NCI-H1930 (cell line): ENCODE data around the gene TNRC18.
"Not testable (repeated sequence)": the region's sequence is repeated elsewhere in the genome, so short reads cannot be mapped to it uniquely, and the experiment has no call there.

Source experiments
- DNase-seq, 2 experiments: peaks; one replicate each; lab custom pipeline; 2025; lab: John Stamatoyannopoulos, UW

The TNRC18 gene

DNA sequence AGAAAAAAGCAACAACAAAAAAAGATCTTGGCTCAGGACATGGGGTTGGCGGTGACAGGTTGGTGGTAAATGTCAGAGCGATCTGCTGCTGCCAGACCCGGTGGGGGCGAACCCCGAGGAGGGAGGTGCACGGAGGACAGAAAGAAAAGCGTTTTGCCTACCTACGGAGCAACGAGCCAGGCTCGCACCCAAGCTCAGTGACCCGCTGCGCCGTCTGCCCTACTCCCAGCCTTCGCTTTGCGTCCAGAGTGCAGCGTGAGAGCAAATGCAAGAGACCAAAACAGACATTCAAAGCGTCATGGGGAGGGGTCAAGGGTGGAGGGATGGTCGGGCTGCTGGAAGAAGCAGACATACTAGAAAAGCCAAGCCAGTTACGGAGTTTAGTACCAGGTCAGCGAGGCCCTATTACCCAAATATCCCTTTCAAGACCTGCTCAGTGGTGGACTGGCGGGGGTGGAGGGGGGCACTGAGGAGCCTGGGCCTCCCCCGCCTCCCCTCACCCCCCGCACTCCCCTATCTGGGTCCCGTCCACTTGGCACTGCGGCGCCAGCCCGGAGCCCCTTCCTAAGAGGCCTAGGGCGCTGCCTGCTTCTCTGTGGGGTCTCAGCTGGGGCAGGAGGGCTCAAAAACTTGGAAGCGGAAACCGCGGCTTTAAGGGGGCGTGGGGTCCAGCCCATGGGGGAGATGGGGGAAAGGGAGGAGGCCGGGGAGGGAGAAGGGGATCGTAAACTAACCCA is 74.0 kb downstream of the TNRC18 start:
- DNase-seq: no peak

DNA sequence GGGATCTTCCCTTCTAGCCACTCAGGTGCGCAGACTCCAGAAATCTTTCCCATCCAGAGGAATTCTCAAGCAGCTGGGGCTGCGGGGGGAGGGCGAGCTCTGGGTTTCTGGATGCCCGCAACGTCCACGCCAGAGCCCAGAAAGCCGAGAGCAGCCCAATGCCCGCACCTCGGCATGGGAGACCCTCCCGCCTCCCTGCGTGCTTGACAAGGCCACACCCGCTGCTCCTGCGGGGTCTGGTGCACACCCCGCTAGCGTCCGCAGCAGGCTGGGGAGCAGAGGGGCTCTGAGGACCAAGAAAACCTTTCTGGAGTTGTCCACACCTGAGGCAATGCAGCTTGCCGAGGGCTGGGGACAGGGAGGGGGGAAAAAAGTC is 74.6 kb downstream of the TNRC18 start:
- DNase-seq: no peak

DNA sequence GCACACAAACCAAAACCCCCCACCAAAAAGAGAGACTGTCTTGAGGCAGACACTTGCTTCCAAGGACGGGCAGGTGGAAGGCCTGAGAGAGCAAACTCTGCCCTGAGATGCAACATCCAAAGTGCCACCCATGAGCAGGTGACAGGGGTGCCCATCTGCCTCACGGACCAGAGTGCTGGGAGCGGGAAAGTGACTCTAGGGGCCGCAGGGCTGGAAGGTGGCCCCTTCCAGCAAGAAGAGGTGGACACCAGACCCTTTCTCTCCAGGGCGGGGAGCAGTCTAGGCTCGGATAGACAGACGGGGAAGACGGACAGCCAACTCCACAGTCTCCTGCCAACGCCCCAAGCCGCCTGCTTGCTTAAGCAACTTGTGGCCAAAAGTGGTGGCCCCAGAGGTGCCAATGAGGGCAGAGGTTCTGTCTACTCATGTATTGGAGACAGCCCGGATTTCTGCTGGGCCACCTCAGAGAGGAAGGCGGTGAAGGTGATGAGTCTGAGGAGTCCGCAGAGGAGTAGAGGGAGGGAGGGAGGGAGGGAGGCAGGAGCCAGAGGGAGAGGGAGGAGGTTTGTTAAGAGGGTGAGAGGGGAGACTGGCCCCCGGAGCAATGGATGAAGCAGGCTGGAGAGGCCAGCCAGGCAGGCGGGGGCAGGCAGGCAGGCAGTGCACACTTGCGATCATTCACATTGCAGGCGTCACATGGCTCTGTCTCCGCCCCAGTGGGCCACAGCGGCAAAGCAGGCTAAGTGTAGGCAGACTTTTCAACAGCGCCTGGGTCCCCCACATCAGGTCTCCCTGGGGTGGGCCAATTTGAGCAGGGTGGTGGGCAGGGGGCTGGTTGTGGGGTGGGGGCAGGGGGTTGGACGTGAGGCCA is 75.3 kb downstream of the TNRC18 start:
- no peak for DNase-seq

GRCh38 chr7:5345671-5346070 is 78.0 kb downstream of the TNRC18 start:
- DNase-seq: no peak

DNA sequence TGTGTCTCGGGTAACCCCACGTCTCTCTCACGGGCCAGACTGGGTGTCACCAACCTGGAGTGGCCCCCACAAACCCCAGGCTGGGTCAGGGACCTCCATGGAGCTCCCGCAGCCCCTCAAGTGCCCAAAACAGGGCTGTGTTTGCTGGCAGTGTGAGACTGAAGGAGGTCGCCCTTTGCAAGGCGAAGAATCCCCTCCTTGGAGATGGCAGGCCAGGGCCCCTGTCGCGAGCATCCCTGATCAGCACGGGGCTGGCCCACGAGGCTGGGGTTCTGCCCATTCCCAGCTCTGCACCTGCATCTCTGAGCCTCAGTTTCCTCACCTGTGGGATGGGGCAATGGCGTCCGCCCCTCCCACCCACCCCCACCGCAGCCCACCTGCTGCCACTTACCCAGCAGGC is 78.5 kb downstream of the TNRC18 start:
- DNase-seq: no peak

GRCh38 chr7:5344342-5344741 is 79.3 kb downstream of the TNRC18 start:
- DNase-seq: no peak

DNA sequence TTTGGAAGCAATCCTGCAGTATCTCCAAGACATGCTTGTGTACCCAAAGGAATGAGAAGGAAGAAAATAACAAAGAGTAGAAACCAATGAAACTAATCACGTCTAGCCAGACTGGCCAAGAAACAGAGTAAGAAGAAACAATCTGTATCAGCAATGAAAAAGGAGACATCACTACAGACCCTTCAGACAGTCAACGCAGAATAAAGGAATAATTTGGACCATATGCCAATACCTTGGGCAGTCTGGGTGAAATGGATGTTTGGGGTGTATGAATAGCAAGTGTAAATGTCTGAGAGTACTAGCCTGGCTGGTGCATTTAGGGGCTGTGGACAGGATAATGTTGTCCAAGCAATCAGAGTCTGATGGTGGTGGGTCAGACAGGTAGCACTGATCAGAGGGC is 79.8 kb downstream of the TNRC18 start:
- DNase-seq: no peak

DNA sequence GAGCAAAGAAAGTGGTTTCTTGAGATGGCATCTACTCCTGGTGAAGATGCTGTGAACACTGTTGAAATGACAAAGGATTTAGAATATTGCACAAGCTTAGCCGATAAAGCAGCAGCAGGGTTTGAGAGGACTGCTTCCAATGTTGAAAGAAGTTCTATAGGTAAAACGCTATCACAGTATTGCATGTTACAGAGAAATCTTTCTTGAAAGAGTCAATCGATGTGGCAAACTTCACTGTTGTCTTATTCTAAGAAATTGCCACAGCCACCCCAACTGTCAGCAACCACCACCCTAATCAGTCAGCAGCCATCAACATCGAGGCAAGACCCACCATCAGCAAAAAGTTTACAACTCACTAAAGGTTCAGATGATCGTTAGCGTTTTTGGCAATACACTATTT is 81.0 kb downstream of the TNRC18 start:
- DNase-seq: no peak

GRCh38 chr7:5339955-5340354 is 83.7 kb downstream of the TNRC18 start:
- no peak for DNase-seq

DNA sequence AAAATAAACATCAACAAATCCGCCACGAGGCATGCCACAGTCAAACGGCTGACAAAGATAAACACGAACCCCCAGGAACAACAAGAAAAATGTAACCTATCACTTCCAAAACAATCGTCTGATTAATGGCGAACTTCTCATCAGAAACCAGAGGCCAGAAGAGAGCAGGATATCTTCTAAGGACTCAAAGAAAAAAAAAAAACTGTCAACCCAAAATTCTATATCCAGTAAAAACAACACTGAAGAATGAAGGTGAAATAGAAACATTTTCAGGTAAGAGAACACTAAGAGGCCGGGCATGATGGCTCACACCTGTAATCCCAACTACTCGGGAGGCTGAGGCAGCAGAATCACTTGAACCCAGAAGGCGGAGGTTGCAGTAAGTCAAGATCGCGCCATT is 86.6 kb downstream of the TNRC18 start:
- no peak for DNase-seq

DNA sequence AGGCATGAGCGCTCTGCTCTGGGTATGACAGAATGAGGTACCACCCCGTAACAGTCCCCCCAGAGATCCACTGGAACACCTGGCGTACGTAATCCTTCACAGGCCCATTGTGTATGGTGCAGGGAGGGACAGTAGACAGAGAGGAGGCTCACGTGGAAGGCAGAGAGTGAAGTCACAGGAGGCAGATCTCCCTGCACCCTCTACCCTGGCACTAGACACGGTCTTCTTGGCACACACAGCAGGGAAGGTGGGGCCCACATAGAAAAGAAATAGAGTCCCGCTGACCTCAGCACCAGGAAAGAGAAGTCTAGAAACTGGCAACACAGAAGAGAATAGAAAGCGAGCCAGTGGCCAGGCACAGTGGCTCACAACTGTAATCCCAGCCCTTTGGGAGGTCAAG is 89.0 kb downstream of the TNRC18 start:
- DNase-seq: no peak

- no peak for DNase-seq
Observed at GRCh38 chr7:5333121-5334045, 90.3 kb downstream of the TNRC18 start.

DNA sequence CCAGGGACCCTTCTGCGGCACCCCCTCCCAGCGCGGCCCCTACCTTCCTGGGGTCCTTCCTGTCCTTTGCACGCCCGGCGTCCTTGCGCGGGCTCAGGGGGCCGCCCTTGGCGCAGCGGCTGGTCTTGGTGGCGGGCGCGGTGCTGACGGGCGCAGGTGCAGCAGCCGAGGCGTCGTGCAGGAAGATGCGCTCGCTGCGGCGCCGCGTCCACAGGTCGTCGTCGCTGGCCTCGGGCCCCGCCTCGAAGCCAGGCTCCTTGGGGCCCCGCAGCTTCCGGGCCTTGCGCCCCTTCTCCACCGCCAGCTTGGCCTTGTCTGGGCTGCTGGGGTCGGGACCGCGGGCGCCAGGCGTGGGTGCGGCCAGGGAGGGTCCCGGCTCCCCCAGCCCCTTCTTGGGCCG is 91.1 kb downstream of the TNRC18 start:
- DNase-seq: no peak

GRCh38 chr7:5330288-5330687 is 93.3 kb downstream of the TNRC18 start:
- DNase-seq: no peak

GRCh38 chr7:5324961-5325360 is 98.7 kb downstream of the TNRC18 start:
- no peak for DNase-seq

DNA sequence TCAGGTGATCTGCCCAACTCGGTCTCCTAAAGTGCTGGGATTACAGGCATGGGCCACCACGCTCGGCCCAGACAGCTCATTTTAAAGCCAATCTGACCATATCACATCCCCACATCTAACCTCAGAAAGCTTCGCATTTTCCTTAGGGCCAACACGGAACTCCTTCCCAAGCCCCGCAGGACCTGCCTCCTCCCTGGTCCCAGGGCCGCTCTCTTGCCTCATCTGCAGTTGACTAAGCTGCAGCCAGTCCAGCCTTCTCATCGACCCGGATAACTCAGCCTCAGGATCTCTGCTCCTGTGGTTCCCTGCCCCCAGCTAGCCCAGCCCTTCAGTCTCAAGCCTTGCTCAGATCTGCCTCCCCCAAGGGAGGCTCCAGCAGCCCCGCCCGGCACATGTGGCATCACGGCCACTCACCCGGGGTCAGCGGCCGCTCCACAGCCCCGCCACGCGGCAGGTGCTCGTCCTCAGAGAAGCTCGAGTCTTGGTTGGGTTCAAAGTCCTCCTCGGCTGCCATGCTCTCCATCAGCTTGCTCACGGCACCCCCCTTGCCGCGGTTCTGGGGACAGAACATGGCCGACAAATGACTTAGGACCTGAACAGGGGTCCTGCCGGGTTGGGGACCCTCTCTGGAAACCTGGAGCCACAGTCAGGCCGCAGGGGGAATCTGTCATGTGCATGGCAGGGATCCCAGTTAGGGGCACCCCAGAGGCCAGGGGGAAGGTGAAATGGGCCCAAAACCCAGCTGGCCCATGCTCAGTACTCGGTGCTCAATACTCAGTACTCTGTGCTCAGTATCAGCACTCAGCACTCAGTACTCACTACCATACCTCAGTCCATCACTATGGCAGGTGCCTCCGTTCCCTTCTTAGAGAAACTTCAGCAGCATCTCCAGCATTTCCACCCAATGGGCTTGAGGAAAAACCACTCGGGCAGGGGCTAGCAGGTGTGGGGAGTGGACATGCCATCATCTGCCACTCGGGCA is 99.5 kb downstream of the TNRC18 start:
- DNase-seq: not testable (repeated sequence)

DNA sequence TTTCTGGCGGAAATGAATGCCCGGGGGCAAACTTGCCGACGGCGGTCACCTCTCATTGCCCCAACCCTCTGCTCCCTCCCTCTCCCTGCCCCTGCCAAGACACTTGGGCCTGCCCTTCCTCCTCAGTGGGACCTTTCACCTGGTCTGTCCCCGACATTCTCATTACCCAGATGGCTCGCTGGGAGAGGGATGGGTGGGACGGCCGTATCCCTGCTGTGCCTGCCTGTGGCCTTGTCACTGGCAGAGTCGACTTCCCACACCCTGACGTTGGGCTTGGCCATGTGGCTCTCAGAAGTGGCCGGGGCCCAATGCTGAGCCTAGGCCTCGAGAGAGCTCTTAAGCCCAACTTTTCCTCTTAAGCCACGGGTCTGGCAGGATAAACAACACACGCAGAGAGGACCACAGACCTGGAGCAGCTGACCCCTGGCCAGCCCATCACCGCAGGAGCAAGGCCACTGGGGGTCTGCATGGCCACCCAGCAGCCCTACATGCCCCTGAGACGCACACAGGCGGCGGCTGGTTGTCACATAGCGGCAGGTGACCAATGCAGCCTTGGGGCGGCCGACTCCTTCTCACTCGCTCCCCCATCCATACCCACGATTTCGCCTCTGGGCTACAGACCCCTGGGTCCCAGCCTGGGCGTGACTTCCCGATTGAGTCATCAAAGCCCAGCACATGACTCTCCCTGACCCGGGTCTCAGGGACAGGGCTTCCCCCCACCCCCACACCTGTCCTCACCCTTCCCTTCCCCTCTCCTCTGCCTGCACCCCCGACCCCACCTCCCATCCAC is 100.8 kb downstream of the TNRC18 start:
- no peak for DNase-seq

GRCh38 chr7:5320802-5321396 is 102.7 kb downstream of the TNRC18 start:
- no peak for DNase-seq

- DNase-seq: no peak
Observed at GRCh38 chr7:5320391-5320790, 103.2 kb downstream of the TNRC18 start.

GRCh38 chr7:5318613-5319012 is 105.0 kb downstream of the TNRC18 start:
- not testable (repeated sequence) for DNase-seq
